ENCODE measurements around the gene TNS2.

DNA sequence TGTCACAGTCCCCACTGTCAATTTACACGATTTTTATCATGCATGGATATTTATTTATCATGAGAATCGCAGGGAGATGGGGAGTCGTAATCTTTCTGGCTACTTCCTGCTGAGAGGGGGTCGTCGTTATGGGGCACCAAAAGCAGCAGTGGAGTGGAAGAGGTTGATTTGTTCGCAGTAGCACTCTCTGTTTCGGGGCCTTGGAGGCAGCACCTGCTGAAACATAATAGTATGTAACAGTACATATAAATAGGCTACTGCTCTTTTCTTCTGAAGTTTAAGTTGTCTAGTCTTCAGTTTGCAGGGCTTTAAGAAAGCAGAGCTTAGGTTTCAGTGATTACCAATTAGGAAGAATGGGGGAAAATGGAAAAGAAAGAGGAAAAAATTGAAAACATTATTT lies 57.3 kb downstream of the TNS2 start:
- TF ChIP-seq, protein P1, sequence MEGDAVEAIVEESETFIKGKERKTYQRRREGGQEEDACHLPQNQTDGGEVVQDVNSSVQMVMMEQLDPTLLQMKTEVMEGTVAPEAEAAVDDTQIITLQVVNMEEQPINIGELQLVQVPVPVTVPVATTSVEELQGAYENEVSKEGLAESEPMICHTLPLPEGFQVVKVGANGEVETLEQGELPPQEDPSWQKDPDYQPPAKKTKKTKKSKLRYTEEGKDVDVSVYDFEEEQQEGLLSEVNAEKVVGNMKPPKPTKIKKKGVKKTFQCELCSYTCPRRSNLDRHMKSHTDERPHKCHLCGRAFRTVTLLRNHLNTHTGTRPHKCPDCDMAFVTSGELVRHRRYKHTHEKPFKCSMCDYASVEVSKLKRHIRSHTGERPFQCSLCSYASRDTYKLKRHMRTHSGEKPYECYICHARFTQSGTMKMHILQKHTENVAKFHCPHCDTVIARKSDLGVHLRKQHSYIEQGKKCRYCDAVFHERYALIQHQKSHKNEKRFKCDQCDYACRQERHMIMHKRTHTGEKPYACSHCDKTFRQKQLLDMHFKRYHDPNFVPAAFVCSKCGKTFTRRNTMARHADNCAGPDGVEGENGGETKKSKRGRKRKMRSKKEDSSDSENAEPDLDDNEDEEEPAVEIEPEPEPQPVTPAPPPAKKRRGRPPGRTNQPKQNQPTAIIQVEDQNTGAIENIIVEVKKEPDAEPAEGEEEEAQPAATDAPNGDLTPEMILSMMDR (IDR thresholded peaks at IDR 0.05), result no peak
- no peak for TF ChIP-seq POLR2A (IDR thresholded peaks at IDR 0.05)
- no peak for TF ChIP-seq POLR2AphosphoS5 (IDR thresholded peaks at IDR 0.05)

Data from prostate gland (tissue), 2 donors.